Stomach (tissue), 9 donors: Measurements from ENCODE around the gene C12orf54. TPM values are rescaled to one million over a fixed set of nuclear protein-coding genes. Genes with fewer than 3 reads are reported as not detected.
"Not testable (repeated sequence)": the region's sequence is repeated elsewhere in the genome, so short reads cannot be mapped to it uniquely, and the experiment has no call there.

Experiments
- DNase-seq, 2 donors: peaks; one replicate each; pipeline versions ENCODE4 v3.0.0 to v3.0.0-alpha.2; 2013 to 2019
- H3K27ac ChIP-seq, 5 donors: fragments of 200-600 bp in 4 of 5; sonication (generic) in 4 of 5; one replicate each; pipeline ENCODE4 v1.5.1; 2013 to 2019; ENCODE audit warnings: mild to moderate bottlenecking in 1 of 5, moderate library complexity in 1 of 5
- H3K27me3 ChIP-seq, 3 donors: fragments of 200-600 bp; sonication (generic); one replicate each; pipeline ENCODE4 v1.5.1; 2017 to 2019; ENCODE audit warnings: mixed run types in 1 of 3
- H3K36me3 ChIP-seq, 4 donors: fragments of 200-600 bp; sonication (generic); 1 replicate in 3 of 4; 2 replicates in 1 of 4; pipeline ENCODE4 v1.5.1; 2016 to 2019
- H3K4me1 ChIP-seq, 4 donors: fragments of 200-600 bp; sonication (generic); one replicate each; pipeline ENCODE4 v1.5.1; 2016 to 2019
- H3K4me3 ChIP-seq, 4 donors: fragments of 200-600 bp; sonication (generic) in 3 of 4; one replicate each; pipeline ENCODE4 v1.5.1; 2016 to 2019; ENCODE audit warnings: mild to moderate bottlenecking in 1 of 4
- H3K9me3 ChIP-seq, 4 donors: fragments of 200-600 bp; sonication (generic); one replicate each; pipeline ENCODE4 v1.5.1; 2016 to 2019
- EP300 ChIP-seq: sonication (generic); formaldehyde crosslinking; IDR thresholded peaks from one replicate; pipeline ENCODE4 v1.6.1; 2017; ENCODE audit warnings: antibody characterized with exemption
- POLR2A ChIP-seq, 4 donors: fragments of 450-650 bp; IDR thresholded peaks; one replicate each; pipeline ENCODE4 v1.6.1; 2016; ENCODE audit warnings: antibody characterized with exemption in 4 of 4, control low read depth in 2 of 4, mild to moderate bottlenecking in 1 of 4, moderate library complexity in 1 of 4
- POLR2AphosphoS5 ChIP-seq, 3 donors: sonication (generic); formaldehyde crosslinking; IDR thresholded peaks; one replicate each; pipeline ENCODE4 v1.6.1; 2016; ENCODE audit warnings: antibody characterized with exemption in 3 of 3
- WGBS, 5 donors: extraction: QIAGEN DNeasy Blood & Tissue Kit in 3 of 5; methylation state at CpG; one replicate each; pipeline versions ENCODE4 v1.1.5 to v1.1.7; 2013 to 2018; 5-methylcytosine and 5-hydroxymethylcytosine counted together
- intact Hi-C: fragments of 100-400 bp; cut with DNase I; formaldehyde crosslinking; loops from one replicate; pipeline ENCODE4 v1.15.1; 2023; ENCODE audit warnings: low total_unique reads
- polyA plus RNA-seq, 3 donors: library from polyadenylated mRNA; stranded (reverse); fragments of 200-250 nt; gene quantifications; one replicate each; pipeline ENCODE4 v1.2.3, GENCODE V29; 2013
- total RNA-seq, 5 donors: library from RNA; depleted of rRNA; stranded (reverse); fragments of >200 nt; gene quantifications; one replicate each; pipeline versions ENCODE4 v1.1.0 to v1.2.3, GENCODE V29; 2014 to 2016
- TF ChIP-seq, protein P1 (sequence below), 7 experiments: fragments of 450-650 bp in 4 of 7; fragments of 200-600 bp in 3 of 7; sonication (generic) in 3 of 7; IDR thresholded peaks; one replicate each; pipeline ENCODE4 v1.5.1; 2016 to 2019; ENCODE audit warnings: antibody characterized with exemption in 7 of 7, control low read depth in 2 of 7, mild to moderate bottlenecking in 1 of 7
- donor health status: healthy with polysubstance abuse.
- donor health status: Bipolar disorder and iron deficiency.
- donor health status: healthy.

C12orf54 gene
- total and polyA plus RNA-seq, 8 donors = 1.7 to 10.4 TPM; not detected in 6

DNA sequence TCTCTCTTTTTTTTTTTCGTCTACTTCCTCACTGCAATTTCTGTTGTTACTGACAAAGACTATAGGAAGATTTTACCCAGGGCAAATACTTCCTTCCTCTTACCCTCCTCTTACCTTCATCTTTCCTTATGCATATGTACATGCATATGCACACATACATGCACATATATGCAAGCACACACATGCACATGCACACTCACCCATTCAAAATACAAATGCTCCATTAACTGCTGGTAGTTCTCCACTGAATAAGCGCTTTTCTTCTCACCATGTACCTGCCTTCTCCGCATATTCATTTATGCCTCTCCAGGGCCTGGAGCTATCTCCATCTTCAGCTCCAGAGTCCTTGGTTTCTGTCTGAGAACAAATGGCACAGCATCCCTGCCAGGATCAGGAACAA, 632 bp downstream of the C12orf54 start:
- no peaks in the 10 kb centered on the region for H3K36me3 ChIP-seq
- H3K4me3 ChIP-seq = no peak overlapping the region
- H3K4me1 ChIP-seq = no peaks in the 10 kb centered on the region
- 77 to 97% (median 86%) methylated on average over 3 of the region's 3 CpGs for WGBS, 5 donors
- no peaks in the 10 kb centered on the region for H3K27me3 ChIP-seq
- intact Hi-C loops = no loop called here
- no peak for DNase-seq
- H3K27ac ChIP-seq = no peak overlapping the region
- H3K9me3 ChIP-seq = peaks cover 0 to 4% (median 0%) of the 10 kb centered on the region in 4 donors
- no peak for TF ChIP-seq POLR2AphosphoS5 (IDR thresholded peaks at IDR 0.05)
- TF ChIP-seq, protein P1, sequence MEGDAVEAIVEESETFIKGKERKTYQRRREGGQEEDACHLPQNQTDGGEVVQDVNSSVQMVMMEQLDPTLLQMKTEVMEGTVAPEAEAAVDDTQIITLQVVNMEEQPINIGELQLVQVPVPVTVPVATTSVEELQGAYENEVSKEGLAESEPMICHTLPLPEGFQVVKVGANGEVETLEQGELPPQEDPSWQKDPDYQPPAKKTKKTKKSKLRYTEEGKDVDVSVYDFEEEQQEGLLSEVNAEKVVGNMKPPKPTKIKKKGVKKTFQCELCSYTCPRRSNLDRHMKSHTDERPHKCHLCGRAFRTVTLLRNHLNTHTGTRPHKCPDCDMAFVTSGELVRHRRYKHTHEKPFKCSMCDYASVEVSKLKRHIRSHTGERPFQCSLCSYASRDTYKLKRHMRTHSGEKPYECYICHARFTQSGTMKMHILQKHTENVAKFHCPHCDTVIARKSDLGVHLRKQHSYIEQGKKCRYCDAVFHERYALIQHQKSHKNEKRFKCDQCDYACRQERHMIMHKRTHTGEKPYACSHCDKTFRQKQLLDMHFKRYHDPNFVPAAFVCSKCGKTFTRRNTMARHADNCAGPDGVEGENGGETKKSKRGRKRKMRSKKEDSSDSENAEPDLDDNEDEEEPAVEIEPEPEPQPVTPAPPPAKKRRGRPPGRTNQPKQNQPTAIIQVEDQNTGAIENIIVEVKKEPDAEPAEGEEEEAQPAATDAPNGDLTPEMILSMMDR (IDR thresholded peaks at IDR 0.05) = no peak
- no peak for TF ChIP-seq POLR2A (IDR thresholded peaks at IDR 0.05)
- no peak for TF ChIP-seq EP300

DNA sequence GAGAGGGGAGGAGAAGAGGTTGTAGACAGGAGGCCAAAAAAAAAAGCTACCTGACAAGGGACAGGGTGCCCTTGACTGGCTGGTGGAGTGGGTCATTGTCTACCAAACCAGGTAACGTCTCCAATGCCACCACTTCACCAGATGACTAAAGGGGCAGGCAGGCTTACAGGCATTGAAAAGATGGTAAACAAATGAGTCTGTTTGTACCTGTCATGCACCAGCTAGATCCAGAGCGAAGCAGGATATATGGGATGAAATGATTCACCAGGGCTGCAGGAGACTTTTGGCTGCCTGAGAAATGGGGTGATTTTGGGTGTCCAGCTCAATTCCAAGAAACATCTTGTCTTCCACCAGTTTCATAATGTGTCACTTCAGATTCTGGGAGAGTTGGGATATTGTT, 4.0 kb downstream of the C12orf54 start:
- no peaks in the 10 kb centered on the region for H3K9me3 ChIP-seq
- no peak overlapping the region for H3K27ac ChIP-seq
- no peaks in the 10 kb centered on the region for H3K4me1 ChIP-seq
- WGBS, 5 donors = 41 to 70% (median 63%) methylated on average over 2 of the region's 2 CpGs
- no peak for DNase-seq
- TF ChIP-seq EP300 = no peak
- H3K36me3 ChIP-seq = no peaks in the 10 kb centered on the region
- no peaks in the 10 kb centered on the region for H3K27me3 ChIP-seq
- intact Hi-C loops = no loop called here
- H3K4me3 ChIP-seq = no peak overlapping the region

DNA sequence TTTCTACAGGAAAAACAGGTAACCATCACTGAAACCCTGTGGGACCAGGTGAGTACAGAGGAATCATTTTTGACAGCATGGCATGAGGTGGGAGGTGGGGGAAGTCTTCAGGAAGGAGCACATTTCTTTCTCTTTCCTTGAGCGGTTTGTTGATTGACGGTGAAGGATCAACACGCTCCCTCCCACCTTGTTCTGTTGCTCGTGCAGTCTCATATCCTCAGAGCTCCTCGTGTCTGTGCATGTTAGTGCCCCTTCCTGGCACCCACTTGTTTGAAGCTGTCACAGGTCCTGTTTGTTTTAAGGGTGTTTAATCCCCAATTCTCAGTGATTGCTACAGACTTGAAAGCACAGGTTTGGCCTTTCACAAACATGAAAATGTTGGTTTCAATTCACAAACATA, 4.4 kb downstream of the C12orf54 start:
- WGBS, 5 donors = 59 to 69% (median 62%) methylated on average over 5 of the region's 5 CpGs
- Histone ChIP-seq H3K27ac (no peak overlapping the region), H3K9me3 (no peaks in the 10 kb centered on the region), H3K36me3 (no peaks in the 10 kb centered on the region), H3K4me3 (no peak overlapping the region), H3K27me3 (no peaks in the 10 kb centered on the region), H3K4me1 (no peaks in the 10 kb centered on the region)
- DNase-seq = peak in 1 of 2 donors; percentile 2
- intact Hi-C loops = no loop called here
- TF ChIP-seq POLR2AphosphoS5 (IDR thresholded peaks at IDR 0.05) (no peak), POLR2A (IDR thresholded peaks at IDR 0.05) (no peak), EP300 (no peak)
- TF ChIP-seq, protein P1 (IDR thresholded peaks at IDR 0.05) = no peak

DNA sequence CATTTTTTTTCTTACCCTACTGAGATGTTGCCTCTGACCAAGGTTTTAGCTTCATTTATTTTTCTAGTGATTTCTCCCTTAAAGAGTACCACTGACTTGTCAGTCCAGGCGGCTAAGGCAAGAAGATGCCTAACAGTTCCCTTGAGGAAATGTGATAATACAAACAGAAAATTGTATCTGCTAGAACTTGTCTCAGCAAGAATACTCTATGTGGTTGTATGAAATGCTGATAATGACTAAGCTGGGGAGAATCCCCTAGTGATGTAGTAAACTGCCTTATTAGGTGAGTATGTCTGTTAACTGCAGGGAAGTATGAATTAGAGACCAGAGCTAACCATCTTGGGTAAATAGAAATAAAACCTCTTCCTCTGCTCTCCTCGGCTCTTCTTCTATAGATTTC, 6.7 kb downstream of the C12orf54 start:
- WGBS, 5 donors = 68 to 78% (median 76%) methylated on average over 2 of the region's 2 CpGs
- Histone ChIP-seq H3K27me3 (no peaks in the 10 kb centered on the region), H3K9me3 (no peaks in the 10 kb centered on the region), H3K27ac (no peak overlapping the region), H3K4me3 (no peak overlapping the region), H3K36me3 (no peaks in the 10 kb centered on the region), H3K4me1 (no peaks in the 10 kb centered on the region)
- DNase-seq = no peak
- TF ChIP-seq POLR2A (IDR thresholded peaks at IDR 0.05) (no peak), EP300 (no peak), POLR2AphosphoS5 (IDR thresholded peaks at IDR 0.05) (no peak)
- TF ChIP-seq, protein P1 (IDR thresholded peaks at IDR 0.05) = no peak
- intact Hi-C loops = no loop called here

DNA sequence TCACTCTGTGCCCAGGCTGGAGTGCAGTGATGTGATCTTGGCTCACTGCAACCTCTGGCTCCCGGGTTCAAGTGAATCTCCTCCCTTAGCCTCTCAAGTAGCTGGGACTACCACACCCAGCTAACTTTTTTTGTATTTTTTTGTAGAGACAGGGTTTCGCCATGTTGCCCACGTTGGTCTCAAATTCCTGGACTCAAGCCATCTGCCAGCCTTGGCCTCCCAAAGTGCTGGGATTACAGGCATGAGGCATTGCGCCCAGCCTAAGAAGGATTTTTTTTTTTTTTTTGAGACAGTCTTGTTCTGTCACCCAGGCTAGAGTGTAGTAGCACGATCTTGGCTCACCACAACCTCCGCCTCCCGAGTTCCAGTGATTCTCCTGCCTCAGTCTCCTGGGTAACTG, 7.2 kb downstream of the C12orf54 start:
- H3K27me3 ChIP-seq, H3K36me3 ChIP-seq, intact Hi-C loops, H3K27ac ChIP-seq, H3K9me3 ChIP-seq, DNase-seq, H3K4me3 ChIP-seq, H3K4me1 ChIP-seq: not testable (repeated sequence)
- WGBS, 5 donors = 74 to 84% (median 80%) methylated on average over 5 to 7 of the region's 7 CpGs

DNA sequence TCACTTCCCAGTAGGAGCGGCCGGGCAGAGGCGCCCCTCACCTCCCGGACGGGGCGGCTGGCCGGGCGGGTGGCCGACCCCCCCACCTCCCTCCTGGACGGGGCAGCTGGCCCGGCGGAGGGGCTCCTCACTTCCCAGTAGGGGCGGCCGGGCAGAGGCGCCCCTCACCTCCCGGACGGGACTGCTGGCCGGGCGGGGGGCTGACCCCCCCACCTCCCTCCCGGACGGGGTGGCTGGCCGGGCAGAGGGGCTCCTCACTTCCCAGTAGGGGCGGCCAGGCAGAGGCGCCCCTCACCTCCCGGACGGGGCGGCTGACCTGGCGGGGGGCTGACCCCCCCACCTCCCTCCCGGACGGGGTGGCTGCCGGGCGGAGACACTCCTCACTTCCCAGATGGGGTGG, 18.0 kb downstream of the C12orf54 start:
- H3K36me3 ChIP-seq, DNase-seq, H3K9me3 ChIP-seq, H3K4me3 ChIP-seq, H3K27me3 ChIP-seq, intact Hi-C loops, H3K27ac ChIP-seq, H3K4me1 ChIP-seq: not testable (repeated sequence)
- WGBS, 5 donors = 95 to 100% (median 96%) methylated on average over 2 to 27 of the region's 32 CpGs; no CpG with 5 or more reads in 1 of the 5 donors

DNA sequence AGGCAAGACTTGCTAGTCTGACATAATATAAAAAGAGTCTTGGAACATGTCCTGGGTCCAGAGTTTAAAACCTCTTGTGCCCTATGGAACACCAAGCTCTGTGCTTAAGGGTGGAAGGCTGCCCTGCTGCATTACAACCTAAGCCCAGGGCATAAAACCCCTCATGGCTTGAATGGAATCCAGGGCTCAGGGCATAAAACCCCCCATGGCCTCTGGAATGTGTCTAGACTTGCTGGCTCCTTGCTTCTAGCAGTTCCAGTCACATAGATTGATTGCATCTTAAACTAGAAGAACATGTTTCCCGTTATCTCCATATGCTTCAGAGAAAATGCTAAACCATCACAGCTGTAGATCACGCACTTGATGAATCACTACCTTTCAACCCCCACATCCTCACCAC, 24.5 kb downstream of the C12orf54 start:
- DNase-seq, H3K4me3 ChIP-seq, H3K27ac ChIP-seq, H3K36me3 ChIP-seq, intact Hi-C loops, H3K27me3 ChIP-seq, H3K4me1 ChIP-seq: not testable (repeated sequence)
- WGBS, 5 donors = 47 to 68% (median 65%) methylated on average over 2 of the region's 2 CpGs
- peaks cover 0 to 18% (median 2%) of the 10 kb centered on the region in 4 donors for H3K9me3 ChIP-seq
